ENCODE measurements around the gene RPL6. TPM values are rescaled to one million over a fixed set of nuclear protein-coding genes. Genes with fewer than 3 reads are reported as not detected.
"Not testable (repeated sequence)": the region's sequence is repeated elsewhere in the genome, so short reads cannot be mapped to it uniquely, and the experiment has no call there.

RPL6 gene
- 3,158 TPM for polyA plus RNA-seq (2012; ENCODE audit: insufficient read depth, insufficient read length)

DNA sequence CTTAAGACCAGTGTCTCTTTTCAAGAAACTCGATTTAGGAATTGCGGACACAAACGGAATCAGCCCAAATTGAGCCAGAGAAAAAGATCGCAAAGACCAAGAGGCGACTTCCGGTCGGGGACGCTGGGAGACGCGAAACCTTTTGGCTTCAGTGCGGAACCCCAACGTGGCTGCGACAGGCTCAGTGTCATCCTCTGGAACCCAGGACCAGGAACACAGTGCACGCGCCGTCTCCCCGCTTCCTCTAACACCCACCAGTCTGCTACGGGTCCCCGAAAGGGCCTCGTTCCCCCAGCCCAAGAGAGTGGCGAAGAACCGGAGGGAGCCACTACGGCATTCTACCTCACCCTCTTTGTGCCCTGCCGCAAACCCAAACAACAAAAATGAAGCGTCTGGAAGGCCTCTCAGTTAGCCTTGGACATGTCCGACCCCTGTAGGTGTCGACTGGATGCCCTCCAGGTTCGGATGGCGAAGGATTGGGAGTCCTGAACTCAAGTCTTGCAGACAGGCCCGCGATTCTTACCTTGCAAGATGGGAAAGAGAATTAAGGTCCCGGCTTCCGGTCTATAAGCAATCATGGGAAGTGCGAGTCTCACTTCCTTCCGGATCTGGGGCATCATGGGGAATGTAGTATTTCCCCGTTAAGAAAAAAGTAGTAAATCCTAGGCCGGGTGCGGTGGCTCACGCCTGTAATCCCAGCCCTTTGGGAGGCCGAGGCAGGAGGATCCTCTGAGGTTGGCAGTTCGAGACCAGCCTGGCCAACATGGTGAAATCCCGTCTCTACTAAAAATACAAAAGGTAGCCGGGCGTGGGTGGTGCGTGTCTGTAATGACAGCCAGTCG, at the start of gene RPL6:
RPL6 (minus strand) TSS at position 542 of the 842 bp plus-strand sequence. CDS start 949 bp downstream, outside the sequence.
- DNase-seq (ENCODE audit: low read depth, low spot score): peak; percentile 95
- H3K4me3 ChIP-seq (ENCODE audit: low read length): peak within 1 kb of the TSS; percentile 63

DNA sequence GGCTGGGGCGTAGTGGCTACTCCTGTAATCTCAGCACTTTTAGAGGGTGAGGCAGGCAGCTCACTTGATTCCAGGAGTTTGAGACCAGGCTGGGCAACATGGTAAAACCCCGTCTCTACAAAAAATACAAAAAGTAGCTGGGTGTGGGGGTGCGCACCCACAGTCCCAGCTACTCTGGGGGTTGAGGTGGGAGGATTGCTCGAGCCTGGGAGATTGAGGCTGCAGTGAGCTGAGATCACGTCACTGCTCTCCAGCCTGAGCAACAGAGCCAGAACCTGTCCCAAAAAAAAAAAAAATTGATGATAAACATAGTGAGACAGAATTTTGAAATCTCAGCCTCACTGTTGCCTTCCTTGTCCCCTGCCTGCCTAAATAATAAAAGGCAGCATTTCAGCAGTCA, 49.3 kb upstream of the RPL6 start:
- no peak for DNase-seq (ENCODE audit: low read depth, low spot score)
- H3K4me3 ChIP-seq (ENCODE audit: low read length): no peak overlapping the region

DNA sequence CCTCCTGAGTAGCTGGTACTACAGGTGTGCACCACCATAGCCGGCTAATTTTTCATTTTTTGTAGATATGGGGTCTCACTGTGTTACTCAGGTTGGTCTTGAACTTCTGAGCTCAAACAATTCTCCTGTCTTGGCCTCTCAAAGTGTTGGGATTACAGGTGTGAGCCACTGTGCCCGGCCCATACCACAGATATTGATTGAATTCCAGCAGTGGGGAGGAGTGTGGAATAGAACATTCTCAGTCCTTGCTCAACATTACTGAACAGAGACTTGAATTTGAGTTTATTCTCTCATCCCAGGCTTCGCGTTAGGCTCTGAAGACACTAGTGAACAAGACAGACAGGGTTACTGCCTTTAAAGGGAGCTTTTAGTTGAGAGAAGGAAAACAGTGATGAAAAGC, 48.9 kb upstream of the RPL6 start:
- H3K4me3 ChIP-seq (ENCODE audit: low read length): no peak overlapping the region
- no peak for DNase-seq (ENCODE audit: low read depth, low spot score)

DNA sequence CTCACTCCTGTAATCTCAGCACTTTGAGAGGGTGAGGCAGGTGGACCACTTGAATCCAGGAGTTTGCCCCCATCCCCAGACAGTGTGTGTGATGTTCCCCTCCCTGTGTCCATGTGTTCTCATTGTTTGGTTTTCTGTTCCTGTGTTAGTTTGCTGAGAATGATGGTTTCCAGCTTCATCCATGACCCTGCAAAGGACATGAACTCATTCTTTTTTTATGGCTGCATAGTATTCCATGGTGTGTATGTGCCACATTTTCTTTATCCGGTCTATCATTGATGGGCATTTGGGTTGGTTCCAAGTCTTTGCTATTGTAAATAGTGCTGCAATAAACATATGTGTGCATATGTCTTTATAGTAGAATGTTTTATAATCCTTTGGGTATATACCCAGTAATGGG, 47.7 kb upstream of the RPL6 start:
- not testable (repeated sequence) for H3K4me3 ChIP-seq (ENCODE audit: low read length); DNase-seq (ENCODE audit: low read depth, low spot score)

DNA sequence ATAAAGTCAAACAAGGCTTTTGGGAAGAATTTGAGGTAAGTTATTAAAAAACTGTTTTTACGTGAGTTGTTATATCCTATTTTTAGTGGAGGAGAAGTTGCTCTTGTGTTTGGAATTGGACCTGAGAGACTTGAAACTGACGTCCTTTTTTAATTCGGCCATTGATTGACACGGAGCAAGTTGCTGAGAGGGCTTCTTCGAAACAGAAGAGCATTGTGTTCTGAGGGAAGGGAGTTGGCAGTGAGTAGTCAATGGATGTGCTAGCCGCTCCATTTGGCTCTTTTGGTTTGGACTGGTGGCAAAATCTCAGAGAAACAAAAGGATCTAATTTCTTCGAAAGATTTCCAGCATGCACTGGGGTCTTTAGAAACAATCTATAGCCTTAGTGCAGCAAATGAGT, 46.6 kb upstream of the RPL6 start:
- H3K4me3 ChIP-seq (ENCODE audit: low read length): no peak overlapping the region
- DNase-seq (ENCODE audit: low read depth, low spot score): no peak

DNA sequence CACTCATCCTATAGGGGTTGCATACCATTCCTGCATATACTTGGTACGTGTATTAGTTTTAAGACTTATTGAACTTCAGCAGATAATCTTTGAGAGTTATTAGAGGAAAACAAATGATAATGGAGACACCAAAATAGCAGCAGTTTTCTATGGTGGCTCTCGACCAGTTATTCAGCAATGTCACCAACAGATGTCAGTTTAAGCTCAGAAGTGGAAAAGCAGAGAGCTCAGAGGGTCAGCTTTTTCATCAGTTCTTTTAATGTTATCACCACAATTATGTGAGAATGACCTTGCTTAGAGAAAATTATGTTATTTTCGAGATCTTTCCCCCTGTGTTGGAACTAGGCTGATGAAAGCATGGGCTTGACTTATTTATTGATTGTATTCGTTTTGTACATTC, 41.3 kb upstream of the RPL6 start:
- no peak for DNase-seq (ENCODE audit: low read depth, low spot score)
- H3K4me3 ChIP-seq (ENCODE audit: low read length): no peak overlapping the region

DNA sequence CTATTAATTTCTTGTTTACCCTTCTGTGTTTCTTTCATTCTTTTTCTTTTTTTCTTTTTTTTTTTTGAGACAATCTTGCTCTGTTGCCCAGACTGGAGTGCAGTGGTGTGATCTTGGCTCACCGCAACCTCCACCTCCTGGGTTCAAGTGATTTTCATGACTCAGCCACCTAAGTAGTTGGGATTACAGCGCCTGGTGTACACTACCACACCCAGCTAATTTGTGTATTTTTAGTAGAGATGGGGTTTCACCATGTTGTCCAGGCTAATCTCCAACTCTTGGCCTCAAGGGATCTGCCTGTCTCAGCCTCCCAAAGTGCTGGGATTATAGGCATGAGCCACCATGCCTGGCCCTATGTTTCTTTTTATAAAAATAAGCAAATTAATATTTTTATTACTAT, 38.8 kb upstream of the RPL6 start:
- not testable (repeated sequence) for H3K4me3 ChIP-seq (ENCODE audit: low read length); DNase-seq (ENCODE audit: low read depth, low spot score)

DNA sequence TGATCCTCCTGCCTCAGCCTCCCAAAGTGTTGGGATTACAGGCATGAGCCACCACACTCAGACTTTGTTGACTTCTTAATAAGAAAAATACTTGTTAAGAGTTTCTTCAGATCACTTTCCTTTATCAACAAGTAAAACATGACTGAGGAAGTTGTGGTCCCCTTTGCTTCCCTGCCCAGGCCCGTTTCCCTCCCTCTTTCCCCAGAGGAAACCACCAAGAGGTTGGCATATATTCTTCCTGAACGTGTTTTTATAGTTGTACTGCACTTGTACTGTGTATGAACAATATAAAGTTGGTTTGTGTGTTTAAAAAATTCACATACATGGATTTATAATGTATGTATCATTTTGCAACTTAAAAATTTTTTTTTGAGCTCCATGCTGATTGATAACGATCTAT, 37.7 kb upstream of the RPL6 start:
- DNase-seq (ENCODE audit: low read depth, low spot score): peak; percentile 31
- H3K4me3 ChIP-seq (ENCODE audit: low read length): no peak overlapping the region

DNA sequence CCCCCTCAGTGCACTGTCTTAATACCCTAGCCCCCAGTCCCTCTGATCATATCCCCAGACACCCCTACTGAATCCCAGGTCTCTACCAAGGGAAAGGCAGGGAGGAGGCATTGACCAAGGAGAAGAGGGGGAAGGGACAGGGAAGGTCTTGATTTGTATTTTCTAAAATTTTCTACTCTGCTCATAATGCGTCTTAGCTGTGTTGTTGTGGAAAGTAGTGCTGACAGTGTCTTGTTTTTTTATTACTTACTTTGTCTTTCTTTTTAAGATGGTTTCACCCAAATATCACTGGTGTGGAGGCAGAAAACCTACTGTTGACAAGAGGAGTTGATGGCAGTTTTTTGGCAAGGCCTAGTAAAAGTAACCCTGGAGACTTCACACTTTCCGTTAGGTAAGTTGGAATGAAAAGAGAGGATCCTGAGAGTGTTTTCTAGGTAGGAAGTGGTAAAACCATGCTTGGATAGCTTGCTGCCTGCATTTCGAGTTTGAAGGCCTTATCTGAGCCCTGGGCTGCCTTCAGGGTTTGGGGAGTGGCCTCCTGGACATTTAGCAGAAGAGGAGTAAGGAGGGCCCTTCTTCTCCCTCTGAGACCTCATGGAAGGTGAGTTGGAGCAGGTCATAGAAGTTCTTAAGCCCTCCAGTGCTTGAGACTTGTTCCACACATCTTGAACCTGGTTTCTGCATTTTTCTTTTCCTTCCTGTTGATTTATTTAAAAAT, 36.8 kb upstream of the RPL6 start:
- DNase-seq (ENCODE audit: low read depth, low spot score): no peak

DNA sequence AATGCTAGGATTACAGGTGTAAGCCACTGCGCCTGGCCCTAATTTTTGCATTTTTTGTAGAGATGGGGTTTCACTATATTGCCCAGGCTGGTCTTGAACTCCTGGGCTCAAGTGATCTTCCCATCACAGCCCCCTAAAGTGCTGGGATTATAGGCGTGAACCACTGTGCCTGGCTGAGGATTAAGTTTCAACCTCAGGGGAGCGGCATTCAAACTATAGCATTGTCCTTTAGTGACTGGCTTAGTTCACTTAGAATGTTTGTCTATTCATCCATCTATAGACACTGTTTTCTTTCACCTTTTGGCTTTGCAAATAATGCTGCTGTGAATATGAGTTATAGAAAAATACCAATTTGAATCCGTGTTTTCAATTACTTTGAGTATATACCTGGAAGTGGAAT, 34.5 kb upstream of the RPL6 start:
- DNase-seq (ENCODE audit: low read depth, low spot score): no peak
- H3K4me3 ChIP-seq (ENCODE audit: low read length): no peak overlapping the region

More for the DNA sequence above, 36.8 kb upstream of the RPL6 start:
- H3K4me3 ChIP-seq (ENCODE audit: low read length): no peak overlapping the region

DNA sequence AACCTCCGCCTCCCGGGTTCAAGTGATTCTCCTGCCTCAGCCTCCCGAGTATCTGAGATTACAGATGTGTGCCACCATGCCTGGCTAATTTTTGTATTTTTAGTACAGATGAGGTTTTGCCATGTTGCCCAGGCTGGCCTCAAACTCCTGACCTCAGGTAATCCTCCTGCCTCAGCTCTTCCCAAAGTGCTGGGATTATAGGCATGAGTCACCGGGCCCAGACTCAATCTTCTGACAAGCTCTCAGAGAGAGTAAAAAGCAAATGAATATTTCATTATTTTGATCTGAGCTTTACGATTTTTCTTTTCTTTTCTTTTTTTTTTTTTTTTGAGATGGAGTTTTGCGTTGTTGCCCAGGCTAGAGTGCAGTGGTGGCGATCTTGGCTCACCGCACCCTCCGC, 31.2 kb upstream of the RPL6 start:
- not testable (repeated sequence) for H3K4me3 ChIP-seq (ENCODE audit: low read length); DNase-seq (ENCODE audit: low read depth, low spot score)

DNA sequence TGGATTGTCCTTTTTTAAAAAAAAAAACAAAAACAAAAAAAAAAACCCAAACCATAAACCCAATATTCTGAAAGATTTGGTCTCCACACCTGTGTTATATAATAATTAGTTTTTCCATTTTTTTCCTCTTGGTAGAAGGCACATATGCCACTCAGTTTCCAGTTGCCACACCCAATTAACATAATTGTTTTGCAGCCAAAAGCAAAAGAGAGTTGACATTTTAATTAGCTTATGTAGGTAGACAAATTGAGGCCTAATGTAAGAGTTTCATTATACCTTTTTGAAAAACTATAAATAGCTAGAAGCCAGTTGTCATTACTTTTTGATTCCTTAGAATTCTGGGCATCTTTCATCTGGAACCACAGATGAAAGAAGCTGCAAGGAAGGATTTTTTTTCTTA, 30.4 kb upstream of the RPL6 start:
- no peak for DNase-seq (ENCODE audit: low read depth, low spot score)
- no peak overlapping the region for H3K4me3 ChIP-seq (ENCODE audit: low read length)

DNA sequence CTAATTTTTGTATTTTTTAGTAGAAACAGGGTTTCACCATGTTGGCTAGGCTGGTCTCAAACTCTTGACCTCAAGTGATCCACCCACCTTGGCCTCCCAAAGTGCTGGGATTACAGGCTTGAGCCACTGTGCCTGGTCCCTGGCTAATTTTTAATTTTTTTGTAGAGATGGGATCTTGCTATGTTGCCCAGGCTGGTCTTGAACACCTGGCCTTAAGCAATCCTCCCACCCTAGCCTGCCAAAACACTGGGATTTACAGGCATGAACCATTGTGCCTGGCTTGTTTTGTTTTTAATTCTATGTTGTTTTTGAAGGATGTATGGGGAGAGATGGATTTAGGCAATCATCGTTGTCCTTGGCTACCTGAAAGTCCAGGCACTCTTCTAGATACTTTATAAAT, 29.2 kb upstream of the RPL6 start:
- not testable (repeated sequence) for H3K4me3 ChIP-seq (ENCODE audit: low read length); DNase-seq (ENCODE audit: low read depth, low spot score)

DNA sequence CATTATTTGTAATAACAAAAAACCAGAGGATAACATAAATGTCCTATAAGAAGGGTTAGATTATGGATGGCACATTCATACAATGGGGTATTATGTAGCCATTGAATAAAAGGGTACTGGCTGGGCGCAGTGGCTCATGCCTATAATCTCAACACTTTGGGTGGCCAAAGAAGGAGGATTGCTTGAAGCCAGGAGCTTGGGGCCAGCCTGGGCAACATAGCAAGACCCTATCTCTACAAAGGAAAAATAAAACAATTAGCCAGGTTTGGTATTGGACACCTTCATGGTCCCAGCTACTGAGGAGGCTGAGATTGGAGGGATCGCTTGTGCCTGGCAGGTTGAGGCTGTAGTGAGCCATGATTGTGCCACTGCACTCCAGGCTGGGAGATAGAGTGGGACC, 24.1 kb upstream of the RPL6 start:
- DNase-seq (ENCODE audit: low read depth, low spot score): no peak
- no peak overlapping the region for H3K4me3 ChIP-seq (ENCODE audit: low read length)

DNA sequence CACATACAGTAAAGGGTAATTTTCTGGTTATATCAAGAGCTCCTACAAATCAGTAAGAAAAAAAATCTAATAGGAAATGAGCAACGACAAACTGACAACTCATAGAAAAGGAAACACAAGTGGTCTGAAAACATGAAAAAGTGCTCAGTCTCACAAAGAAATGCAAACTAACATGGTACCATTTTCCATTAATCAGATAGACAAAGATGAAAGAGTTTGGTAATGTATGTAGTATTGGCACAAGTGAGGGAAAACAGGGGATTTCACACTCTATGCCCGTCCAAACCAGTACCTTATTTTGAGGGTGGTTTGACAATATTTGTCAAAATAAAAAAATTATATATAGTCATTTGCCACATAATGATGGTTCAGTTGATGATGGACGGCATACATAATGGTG, 22.6 kb upstream of the RPL6 start:
- no peak overlapping the region for H3K4me3 ChIP-seq (ENCODE audit: low read length)
- no peak for DNase-seq (ENCODE audit: low read depth, low spot score)

DNA sequence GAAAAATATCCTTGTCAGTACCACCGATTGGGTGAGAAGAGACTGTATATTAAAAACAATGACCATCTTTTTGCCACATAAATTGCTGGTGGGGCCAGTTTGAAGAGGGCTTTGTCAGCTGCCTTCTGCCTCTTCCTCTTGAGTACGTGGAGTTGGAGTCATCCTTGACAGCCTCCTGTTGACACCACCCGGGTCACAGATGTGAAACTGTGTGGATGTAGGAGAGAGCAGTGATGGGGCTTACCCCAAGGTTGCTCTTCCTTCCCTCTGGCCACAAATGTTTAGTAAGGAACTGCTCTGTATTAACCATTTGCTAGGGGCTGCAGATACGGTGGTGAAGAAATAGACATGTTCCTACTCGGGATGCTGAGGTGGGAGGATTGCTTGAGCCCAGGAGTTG, 21.5 kb upstream of the RPL6 start:
- no peak for DNase-seq (ENCODE audit: low read depth, low spot score)
- no peak overlapping the region for H3K4me3 ChIP-seq (ENCODE audit: low read length)

DNA sequence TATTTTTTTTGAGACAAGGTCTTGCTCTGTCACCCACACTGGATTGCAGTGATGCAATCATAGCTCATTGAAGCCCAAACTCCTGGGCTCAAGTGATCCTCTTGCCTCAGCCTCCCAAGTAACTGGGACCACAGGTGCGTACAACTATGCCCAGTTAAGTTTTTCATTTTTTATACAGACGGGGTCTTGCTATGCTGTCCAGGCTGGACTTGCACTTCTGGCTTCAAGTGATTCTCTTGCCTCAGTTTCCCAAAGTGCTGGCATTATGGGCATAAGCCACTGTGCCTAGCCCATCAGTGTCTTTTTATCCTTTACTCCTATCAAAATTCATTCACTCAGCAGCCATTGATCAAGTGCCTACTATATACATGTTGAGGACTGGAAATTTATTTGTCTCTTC, 18.4 kb upstream of the RPL6 start:
- no peak for DNase-seq (ENCODE audit: low read depth, low spot score)
- no peak overlapping the region for H3K4me3 ChIP-seq (ENCODE audit: low read length)

DNA sequence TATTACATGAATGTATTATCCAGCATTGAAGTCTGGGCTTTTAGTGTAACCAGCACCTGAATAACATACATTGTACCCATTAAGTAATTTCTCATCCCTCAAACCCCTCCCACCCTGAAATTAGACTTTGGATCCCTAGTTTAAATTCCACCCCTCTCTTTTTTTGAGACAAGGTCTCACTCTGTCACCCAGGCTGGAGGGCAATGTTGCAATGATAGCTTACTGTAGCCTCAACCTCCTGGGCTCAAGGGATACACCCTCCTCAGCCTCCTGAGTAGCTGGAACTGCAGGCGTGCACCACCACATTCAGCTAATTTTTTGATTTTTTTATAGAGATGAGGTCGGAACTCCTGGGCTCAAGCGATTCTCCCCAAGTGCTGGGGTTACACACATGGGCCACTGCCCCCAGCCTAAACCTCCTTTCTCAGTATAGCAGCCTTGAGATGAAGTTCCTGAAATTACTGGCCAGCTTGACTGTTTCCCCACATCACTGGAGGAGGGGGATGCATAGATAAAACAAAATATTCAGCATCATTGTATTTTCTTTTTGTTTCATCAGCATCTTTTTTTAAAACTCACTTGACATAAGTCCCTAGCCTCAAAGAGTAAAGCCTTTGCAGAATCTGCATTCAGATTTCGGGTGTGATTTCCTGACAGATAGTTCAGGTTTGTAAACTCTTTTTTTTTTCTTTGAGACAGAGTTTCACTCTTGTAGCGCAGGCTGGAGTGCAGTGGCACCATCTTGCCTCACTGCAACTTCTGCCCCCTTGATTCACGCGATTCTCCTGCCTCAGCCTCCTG, 16.4 kb upstream of the RPL6 start:
- no peak overlapping the region for H3K4me3 ChIP-seq (ENCODE audit: low read length)

DNA sequence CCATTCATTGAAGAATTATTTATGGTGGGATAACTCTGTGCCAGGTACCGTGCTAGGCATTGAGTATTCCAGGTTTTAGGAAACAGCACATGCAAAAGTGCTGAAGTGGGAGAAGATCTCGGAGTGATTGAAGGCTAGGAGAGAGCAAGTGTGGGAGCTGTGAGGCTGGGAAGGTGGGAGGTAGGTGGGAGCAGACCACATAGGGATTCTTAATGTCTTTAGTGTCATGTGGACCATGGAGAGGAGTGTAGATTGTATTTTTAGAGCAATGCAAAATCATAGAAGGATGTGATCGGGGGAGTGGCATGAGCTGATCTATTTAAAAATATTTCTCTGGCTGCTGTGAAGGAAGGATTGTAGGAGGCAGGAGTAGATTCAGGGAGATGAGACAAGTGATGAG, 14.7 kb upstream of the RPL6 start:
- DNase-seq (ENCODE audit: low read depth, low spot score): no peak
- no peak overlapping the region for H3K4me3 ChIP-seq (ENCODE audit: low read length)

More for the DNA sequence above, 16.4 kb upstream of the RPL6 start:
- no peak for DNase-seq (ENCODE audit: low read depth, low spot score)

DNA sequence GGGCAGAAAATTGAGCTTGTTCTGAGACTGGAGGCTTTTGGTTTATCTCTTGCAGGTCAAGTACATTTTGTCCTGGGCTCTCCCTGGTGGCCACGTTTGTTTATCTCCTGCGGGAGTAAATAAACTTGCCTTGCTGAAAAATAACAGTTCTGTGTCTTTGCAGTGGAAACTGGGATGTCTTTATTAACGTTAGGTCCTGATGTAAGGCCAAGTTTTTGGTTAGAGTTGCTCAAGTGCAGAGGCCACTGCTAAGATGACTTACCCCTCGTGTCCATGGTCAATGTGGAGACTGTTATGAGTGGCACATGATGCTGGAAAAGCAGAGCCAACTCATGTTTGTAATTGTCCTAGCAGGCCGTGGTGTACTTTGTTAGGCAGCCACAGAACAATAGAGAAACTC, 13.1 kb upstream of the RPL6 start:
- no peak for DNase-seq (ENCODE audit: low read depth, low spot score)
- no peak overlapping the region for H3K4me3 ChIP-seq (ENCODE audit: low read length)
